Parathyroid adenoma (tissue), 2 donors: Measurements from ENCODE around the gene PAFAH2.
A peak's percentile ranks its signal among the peaks of the same experiment; 100 is the strongest.
"Not testable (repeated sequence)": the region's sequence is repeated elsewhere in the genome, so short reads cannot be mapped to it uniquely, and the experiment has no call there.

Source experiments
- H2AFZ ChIP-seq: fragments of 300-600 bp; sonication (generic); one replicate; pipeline ENCODE4 v1.7.0; 2017; ENCODE audit warnings: antibody characterized with exemption, mild to moderate bottlenecking
- H3K27ac ChIP-seq: fragments of 300-600 bp; sonication (generic); one replicate; pipeline ENCODE4 v1.7.0; 2017
- H3K27me3 ChIP-seq: fragments of 300-600 bp; sonication (generic); one replicate; pipeline ENCODE4 v1.7.0; 2017; ENCODE audit warnings: low read length; ENCODE audit not compliant: control insufficient read depth, insufficient read depth
- H3K36me3 ChIP-seq: fragments of 300-600 bp; sonication (generic); one replicate; pipeline ENCODE4 v1.7.0; 2017; ENCODE audit warnings: low read length; ENCODE audit not compliant: control insufficient read depth, insufficient read depth
- H3K4me1 ChIP-seq: fragments of 300-600 bp; sonication (generic); one replicate; pipeline ENCODE4 v1.7.0; 2017; ENCODE audit warnings: control low read depth
- H3K4me2 ChIP-seq: fragments of 300-600 bp; sonication (generic); one replicate; pipeline ENCODE4 v1.7.0; 2017; ENCODE audit warnings: low read length
- H3K4me3 ChIP-seq: fragments of 300-600 bp; sonication (generic); one replicate; pipeline ENCODE4 v1.7.0; 2017; ENCODE audit warnings: low read depth, low read length
- H3K79me2 ChIP-seq: fragments of 300-600 bp; sonication (generic); one replicate; pipeline ENCODE4 v1.7.0; 2017; ENCODE audit warnings: control low read depth
- H3K9ac ChIP-seq: fragments of 300-600 bp; sonication (generic); one replicate; pipeline ENCODE4 v1.7.0; 2017; ENCODE audit warnings: mild to moderate bottlenecking
- H3K9me3 ChIP-seq: fragments of 300-600 bp; sonication (generic); one replicate; pipeline ENCODE4 v1.7.0; 2017; ENCODE audit warnings: low read length; ENCODE audit not compliant: control insufficient read depth
- TF ChIP-seq, protein P1 (sequence below): fragments of 300-600 bp; sonication (generic); IDR thresholded peaks from one replicate; pipeline ENCODE4 v1.7.0; 2017; ENCODE audit warnings: antibody characterized with exemption, mild to moderate bottlenecking
- donor health status: primary hyperparathyroidism.

The PAFAH2 gene

DNA sequence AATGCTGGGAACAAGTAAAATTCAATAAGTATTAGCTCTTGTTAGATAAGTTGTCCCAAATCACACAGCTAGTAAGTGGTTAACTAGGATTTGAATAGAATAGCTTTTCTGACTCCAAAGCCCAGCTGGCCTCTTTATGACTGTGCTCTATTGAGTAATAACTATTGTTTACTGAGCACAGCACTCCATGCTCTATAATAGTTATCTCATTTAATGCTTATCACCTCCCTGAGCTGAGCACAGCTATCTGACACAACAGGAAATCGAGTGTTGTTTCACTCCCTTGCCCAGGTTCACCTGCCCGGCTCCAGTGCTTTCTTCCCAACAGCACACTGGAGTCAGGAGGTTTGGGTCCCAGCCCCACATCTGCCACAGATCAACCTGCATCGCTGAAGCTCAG lies 52.9 kb downstream of the PAFAH2 start:
- Histone ChIP-seq H3K36me3 (no peaks in the 10 kb centered on the region), H2AFZ (no peak overlapping the region), H3K27me3 (no peaks in the 10 kb centered on the region), H3K27ac (no peak overlapping the region), H3K4me1 (no peaks in the 10 kb centered on the region), H3K9me3 (no peaks in the 10 kb centered on the region), H3K4me3 (no peak overlapping the region), H3K79me2 (no peaks in the 10 kb centered on the region), H3K4me2 (no peak overlapping the region), H3K9ac (no peak overlapping the region)
- TF ChIP-seq, protein P1, sequence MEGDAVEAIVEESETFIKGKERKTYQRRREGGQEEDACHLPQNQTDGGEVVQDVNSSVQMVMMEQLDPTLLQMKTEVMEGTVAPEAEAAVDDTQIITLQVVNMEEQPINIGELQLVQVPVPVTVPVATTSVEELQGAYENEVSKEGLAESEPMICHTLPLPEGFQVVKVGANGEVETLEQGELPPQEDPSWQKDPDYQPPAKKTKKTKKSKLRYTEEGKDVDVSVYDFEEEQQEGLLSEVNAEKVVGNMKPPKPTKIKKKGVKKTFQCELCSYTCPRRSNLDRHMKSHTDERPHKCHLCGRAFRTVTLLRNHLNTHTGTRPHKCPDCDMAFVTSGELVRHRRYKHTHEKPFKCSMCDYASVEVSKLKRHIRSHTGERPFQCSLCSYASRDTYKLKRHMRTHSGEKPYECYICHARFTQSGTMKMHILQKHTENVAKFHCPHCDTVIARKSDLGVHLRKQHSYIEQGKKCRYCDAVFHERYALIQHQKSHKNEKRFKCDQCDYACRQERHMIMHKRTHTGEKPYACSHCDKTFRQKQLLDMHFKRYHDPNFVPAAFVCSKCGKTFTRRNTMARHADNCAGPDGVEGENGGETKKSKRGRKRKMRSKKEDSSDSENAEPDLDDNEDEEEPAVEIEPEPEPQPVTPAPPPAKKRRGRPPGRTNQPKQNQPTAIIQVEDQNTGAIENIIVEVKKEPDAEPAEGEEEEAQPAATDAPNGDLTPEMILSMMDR, result no peak

DNA sequence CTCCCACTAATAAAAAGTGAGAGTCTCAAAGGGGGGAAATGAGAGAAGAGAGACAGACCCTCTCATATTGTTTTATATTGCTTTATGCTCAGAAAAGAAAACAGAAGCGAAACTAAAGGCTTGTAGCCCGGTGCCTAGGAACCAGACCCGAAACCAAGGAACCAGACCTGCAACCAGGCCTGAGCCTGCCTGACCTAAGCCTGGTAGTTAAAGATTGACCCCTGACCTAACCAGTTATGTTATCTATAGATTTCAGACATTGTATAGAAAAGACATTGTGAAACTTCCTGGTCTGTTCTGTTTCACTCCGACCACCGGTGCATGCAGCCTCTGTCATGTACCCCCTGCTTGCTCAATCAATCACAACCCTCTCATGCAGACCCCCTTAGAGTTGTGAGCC lies 54.4 kb downstream of the PAFAH2 start:
- not testable (repeated sequence) for H3K27ac ChIP-seq, H3K9me3 ChIP-seq, H3K4me2 ChIP-seq, H3K27me3 ChIP-seq, H3K9ac ChIP-seq, H3K36me3 ChIP-seq, H3K4me1 ChIP-seq, H3K79me2 ChIP-seq, H3K4me3 ChIP-seq, H2AFZ ChIP-seq

DNA sequence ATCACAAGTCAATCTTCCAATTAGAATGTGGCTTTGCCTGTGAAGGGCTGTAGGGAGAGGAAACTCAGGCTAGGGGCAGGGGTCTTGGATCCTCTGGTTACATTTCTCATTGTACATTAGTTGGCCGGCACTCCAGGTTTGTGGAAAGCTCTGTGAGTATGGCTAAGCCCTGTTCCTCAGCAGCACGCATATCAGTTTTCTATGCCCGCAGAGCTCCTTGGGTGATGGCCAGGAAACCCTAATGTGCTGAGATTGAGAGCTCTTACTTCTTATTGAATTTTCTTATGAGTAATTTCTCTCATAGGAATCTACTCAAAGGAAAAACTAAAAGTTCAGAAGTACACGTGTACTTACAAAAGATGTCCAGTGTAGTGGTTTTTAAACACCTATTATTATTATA lies 60.9 kb downstream of the PAFAH2 start:
- no peaks in the 10 kb centered on the region for H3K4me1 ChIP-seq
- H3K4me3 ChIP-seq, result no peak overlapping the region
- H3K9ac ChIP-seq, result no peak overlapping the region
- H3K27me3 ChIP-seq, result no peaks in the 10 kb centered on the region
- H3K9me3 ChIP-seq, result no peaks in the 10 kb centered on the region
- H3K27ac ChIP-seq, result no peak overlapping the region
- no peak overlapping the region for H3K4me2 ChIP-seq
- peak overlapping the region; percentile 22 for H2AFZ ChIP-seq
- H3K36me3 ChIP-seq, result no peaks in the 10 kb centered on the region
- TF ChIP-seq, protein P1, result no peak
- H3K79me2 ChIP-seq, result no peaks in the 10 kb centered on the region

DNA sequence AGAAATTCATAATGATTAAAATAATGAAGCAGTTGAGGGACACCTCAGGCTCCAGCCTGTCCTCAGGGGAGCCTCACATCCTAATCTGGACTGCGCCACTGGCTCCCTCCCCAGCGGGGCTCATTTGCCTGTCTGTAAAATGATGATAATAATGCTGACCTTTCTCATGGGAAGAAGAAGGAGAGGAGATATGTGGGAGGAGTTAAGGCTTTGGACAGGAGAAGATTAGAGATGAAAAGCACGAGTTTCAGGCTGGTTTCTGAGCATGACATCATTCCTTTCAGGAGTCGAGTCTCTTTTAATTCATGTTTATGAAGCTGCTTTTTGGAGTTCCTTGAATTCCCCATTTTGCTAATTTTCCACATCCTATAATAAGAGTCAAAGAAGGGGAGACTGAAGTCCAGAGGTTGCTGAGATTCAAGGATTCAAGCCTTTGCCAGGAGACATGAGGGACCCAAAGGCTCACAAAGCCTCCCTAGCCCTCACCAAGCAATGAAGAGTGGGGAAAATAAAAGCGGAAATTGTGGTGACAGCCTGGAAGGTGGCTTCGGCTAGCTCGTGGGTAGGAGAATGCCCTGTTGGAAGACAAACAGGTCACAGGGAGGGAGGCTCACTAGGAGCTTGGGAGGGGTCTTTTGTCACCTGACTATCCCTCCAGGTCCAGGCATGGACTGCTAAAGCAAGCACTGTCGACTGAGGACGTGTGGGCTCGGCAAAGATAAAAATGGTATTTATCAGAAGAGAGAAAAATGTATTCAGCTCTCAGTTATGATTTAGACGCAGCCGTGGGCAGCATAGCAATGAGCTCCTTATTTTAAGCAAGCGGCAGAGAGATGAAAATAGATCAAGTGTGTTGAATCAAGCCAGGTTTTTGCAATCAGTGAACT lies 64.1 kb downstream of the PAFAH2 start:
- H3K4me3 ChIP-seq, result no peak overlapping the region

DNA sequence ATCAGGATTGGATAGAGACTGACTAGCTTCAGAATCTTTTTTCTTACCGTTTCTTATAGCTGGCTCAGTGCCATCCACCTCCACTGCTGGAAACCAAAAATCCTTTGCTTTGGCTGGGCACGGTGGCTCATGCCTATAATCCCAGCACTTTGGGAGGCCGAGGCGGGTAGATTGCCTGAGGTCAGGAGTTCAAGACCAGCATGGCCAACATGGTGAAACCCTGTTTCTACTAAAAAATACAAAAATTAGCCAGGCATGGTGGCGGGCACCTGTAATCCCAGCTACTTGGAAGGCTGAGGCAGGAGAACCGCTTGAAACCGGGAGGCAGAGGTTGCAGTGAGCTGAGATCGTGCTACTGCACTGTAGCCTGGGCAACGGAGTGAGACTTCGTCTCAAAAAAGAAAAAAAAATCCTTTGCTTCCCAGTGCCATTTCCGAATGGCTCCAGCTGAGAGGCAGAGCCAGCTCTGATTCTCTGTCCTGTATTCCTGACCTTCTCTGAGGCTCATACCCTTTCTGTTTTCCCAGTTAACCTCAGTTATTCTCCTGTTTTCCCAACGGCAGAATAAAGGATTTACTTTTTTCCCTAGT lies 65.0 kb downstream of the PAFAH2 start:
- H3K9ac ChIP-seq, H3K79me2 ChIP-seq, H3K4me1 ChIP-seq, H3K36me3 ChIP-seq, H3K4me2 ChIP-seq, H3K4me3 ChIP-seq, H3K27me3 ChIP-seq, H3K27ac ChIP-seq, H3K9me3 ChIP-seq, H2AFZ ChIP-seq: not testable (repeated sequence)

More for the DNA sequence above, 64.1 kb downstream of the PAFAH2 start:
- H2AFZ ChIP-seq, result no peak overlapping the region
- no peak overlapping the region for H3K9ac ChIP-seq
- TF ChIP-seq, protein P1, result no peak
- H3K36me3 ChIP-seq, result no peaks in the 10 kb centered on the region
- no peaks in the 10 kb centered on the region for H3K4me1 ChIP-seq
- H3K79me2 ChIP-seq, result no peaks in the 10 kb centered on the region
- H3K4me2 ChIP-seq, result no peak overlapping the region
- H3K9me3 ChIP-seq, result no peaks in the 10 kb centered on the region
- H3K27ac ChIP-seq, result no peak overlapping the region
- no peaks in the 10 kb centered on the region for H3K27me3 ChIP-seq
